Measurements from ENCODE around the gene C2CD4C. TPM values are rescaled to one million over a fixed set of nuclear protein-coding genes. Genes with fewer than 3 reads are reported as not detected.

The C2CD4C gene
- polyA plus RNA-seq, 3 donors, result not detected

GRCh38 chr19:418761-419671 lies 10.1 kb upstream of the C2CD4C start:
- peaks cover 0 to 3% (median 2%) of the 10 kb centered on the region in 3 donors for H3K27me3 Mint-ChIP-seq (ENCODE audit: low read depth in 3 of 3)
- intact Hi-C loops (cut with micrococcal nuclease), result no loop called here
- peaks cover 0 to 4% (median 0%) of the 10 kb centered on the region in 7 donors for H3K9me3 Mint-ChIP-seq
- H3K27ac Mint-ChIP-seq, result no peak overlapping the region
- Histone ChIP-seq H4K20me1 (ENCODE audit: insufficient read depth, low read length) (no peaks in the 10 kb centered on the region), H3K9me3 (replicated peaks in 1 of 2; ENCODE audit: control insufficient read depth in 1 of 2, insufficient read depth in 1 of 2, low read length in 2 of 2) (no peaks in the 10 kb centered on the region), H3K4me1 (ENCODE audit: control insufficient read depth in 1 of 2, insufficient read depth in 2 of 2, low read length in 2 of 2) (no peaks in the 10 kb centered on the region), H3K4me2 (replicated peaks; ENCODE audit: extremely low read depth, low read length, poor library complexity, severe bottlenecking) (no peak overlapping the region), H3K27ac (ENCODE audit: low read depth in 1 of 2, low read length in 2 of 2) (no peak overlapping the region), H3K4me3 (replicated peaks in 1 of 3; ENCODE audit: low read depth in 2 of 3, low read length in 3 of 3) (no peak overlapping the region), H2AFZ (ENCODE audit: insufficient read depth, low read depth, low read length, poor library complexity, severe bottlenecking) (no peak overlapping the region), H3K27me3 (ENCODE audit: control insufficient read depth in 2 of 2, insufficient read depth in 2 of 2, low read length in 2 of 2) (no peaks in the 10 kb centered on the region), H3K9ac (ENCODE audit: insufficient read depth, low read length, poor library complexity, severe bottlenecking) (no peak overlapping the region), H3K79me2 (ENCODE audit: insufficient read depth, low read length) (no peaks in the 10 kb centered on the region), H3K36me3 (replicated peaks in 1 of 2; ENCODE audit: control insufficient read depth in 1 of 2, insufficient read depth in 2 of 2, low read length in 2 of 2) (no peaks in the 10 kb centered on the region)
- no peak overlapping the region for H3K4me3 Mint-ChIP-seq
- WGBS (ENCODE audit: insufficient coverage), result 85% methylated on average over 51 of the region's 51 CpGs
- no peaks in the 10 kb centered on the region for H3K36me3 Mint-ChIP-seq
- no peak for TF ChIP-seq CTCF (IDR thresholded peaks at IDR 0.05)
- DNase-seq, result no peak
- H3K4me1 Mint-ChIP-seq, result no peaks in the 10 kb centered on the region

DNA sequence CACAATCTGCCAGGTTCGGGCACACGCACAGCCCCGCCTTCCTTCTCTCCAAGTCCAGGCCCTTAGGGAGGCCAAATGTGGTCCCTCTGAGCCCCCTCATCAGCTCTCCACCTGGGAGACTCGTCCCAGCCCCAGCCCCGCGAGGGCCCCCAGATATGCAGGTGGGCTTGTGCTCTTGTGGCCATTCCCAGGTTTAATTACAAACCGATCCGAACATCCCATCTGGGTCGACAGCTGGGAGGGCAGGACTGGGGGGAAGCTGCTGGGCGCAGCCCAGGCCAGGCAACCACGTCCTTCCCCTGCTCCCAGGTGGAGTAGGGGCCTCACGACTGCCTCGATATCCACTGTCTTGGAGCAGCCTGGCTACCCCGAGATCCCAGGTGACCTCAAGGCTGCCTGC lies 7.5 kb upstream of the C2CD4C start:
- no peak for DNase-seq
- Mint-ChIP-seq H3K4me3 (no peak overlapping the region), H3K36me3 (no peaks in the 10 kb centered on the region), H3K27ac (no peak overlapping the region), H3K4me1 (no peaks in the 10 kb centered on the region), H3K9me3 (peaks cover 0 to 15% (median 5%) of the 10 kb centered on the region in 7 donors), H3K27me3 (ENCODE audit: low read depth in 3 of 3) (peaks cover 2 to 6% (median 3%) of the 10 kb centered on the region in 3 donors)
- H3K9ac ChIP-seq (ENCODE audit: insufficient read depth, low read length, poor library complexity, severe bottlenecking), result no peak overlapping the region
- no peak overlapping the region for H3K4me3 ChIP-seq (replicated peaks in 1 of 3; ENCODE audit: low read depth in 2 of 3, low read length in 3 of 3)
- H3K27ac ChIP-seq (ENCODE audit: low read depth in 1 of 2, low read length in 2 of 2), result no peak overlapping the region
- no peak for TF ChIP-seq CTCF (IDR thresholded peaks at IDR 0.05)
- H3K79me2 ChIP-seq (ENCODE audit: insufficient read depth, low read length), result no peaks in the 10 kb centered on the region
- WGBS (ENCODE audit: insufficient coverage), result 92% methylated on average over 13 of the region's 14 CpGs
- no peaks in the 10 kb centered on the region for H3K9me3 ChIP-seq (replicated peaks in 1 of 2; ENCODE audit: control insufficient read depth in 1 of 2, insufficient read depth in 1 of 2, low read length in 2 of 2)
- H3K4me1 ChIP-seq (ENCODE audit: control insufficient read depth in 1 of 2, insufficient read depth in 2 of 2, low read length in 2 of 2), result no peaks in the 10 kb centered on the region
- no peaks in the 10 kb centered on the region for H4K20me1 ChIP-seq (ENCODE audit: insufficient read depth, low read length)
- H3K4me2 ChIP-seq (replicated peaks; ENCODE audit: extremely low read depth, low read length, poor library complexity, severe bottlenecking), result no peak overlapping the region
- intact Hi-C loops (cut with micrococcal nuclease), result no loop called here
- H3K36me3 ChIP-seq (replicated peaks in 1 of 2; ENCODE audit: control insufficient read depth in 1 of 2, insufficient read depth in 2 of 2, low read length in 2 of 2), result no peaks in the 10 kb centered on the region
- peaks cover 0 to 3% of the 10 kb centered on the region in 2 donors for H3K27me3 ChIP-seq (ENCODE audit: control insufficient read depth in 2 of 2, insufficient read depth in 2 of 2, low read length in 2 of 2)
- H2AFZ ChIP-seq (ENCODE audit: insufficient read depth, low read depth, low read length, poor library complexity, severe bottlenecking), result no peak overlapping the region

Data from CD14-positive monocyte (primary cell).